IMR-90 (cell line): ENCODE results near the gene PLEK2. TPM values are rescaled to one million over a fixed set of nuclear protein-coding genes. Genes with fewer than 3 reads are reported as not detected.

Experiments
- ATAC-seq: fragments of 200-7000 bp; cut with Tn5 transposase; 2 replicates; pipeline ENCODE4 v1.9.1; 2020; ENCODE audit warnings: low read depth, mild to moderate bottlenecking, moderate library complexity
- BruUV-seq: library from RNA; stranded (reverse); fragments of 400-500 nt; replicated peaks from 2 replicates; lab custom pipeline; 2021; lab: Mats Ljungman, UMichigan
- CTCF ChIA-PET: fragments of 300-600 bp; formaldehyde crosslinking; extraction: SDS; loops from one replicate; lab custom pipeline; 2021; ENCODE audit warnings: antibody characterized with exemption; lab: Yijun Ruan, JAX
- POLR2A ChIA-PET: fragments of 300-600 bp; sonication (Branson Sonifier 250); formaldehyde crosslinking; loops from one replicate; lab custom pipeline; 2022; ENCODE audit warnings: antibody characterized with exemption; ENCODE audit not compliant: unreplicated experiment; lab: Charles Lee
- DNase-seq: peaks from one replicate; pipeline ENCODE4 v3.0.0; 2013
- H2AFZ ChIP-seq: replicated peaks from 2 replicates; pipeline ENCODE3; 2013; ENCODE audit warnings: low read length, mild to moderate bottlenecking; ENCODE audit not compliant: poor library complexity
- H2AK5ac ChIP-seq: 2 replicates; pipeline ENCODE4 v1.6.1; 2013; ENCODE audit warnings: low read depth, low read length, inconsistent platforms
- H2AK9ac ChIP-seq: replicated peaks from 2 replicates; pipeline ENCODE3; 2013; ENCODE audit warnings: mild to moderate bottlenecking, low read depth, low read length, moderate library complexity; ENCODE audit not compliant: poor library complexity
- H2BK120ac ChIP-seq: 2 replicates; pipeline ENCODE4 v1.6.1; 2013; ENCODE audit warnings: low read depth, low read length, inconsistent platforms
- H2BK15ac ChIP-seq: 3 replicates; pipeline ENCODE4 v1.6.1; 2013; ENCODE audit warnings: low read depth, low read length, inconsistent platforms
- H2BK20ac ChIP-seq: 2 replicates; pipeline ENCODE4 v1.6.1; 2013; ENCODE audit warnings: low read depth, mild to moderate bottlenecking, inconsistent platforms, low read length, moderate library complexity
- H2BK5ac ChIP-seq: 2 replicates; pipeline ENCODE4 v1.6.1; 2013; ENCODE audit warnings: mild to moderate bottlenecking, low read depth, low read length, inconsistent platforms; ENCODE audit not compliant: poor library complexity, severe bottlenecking
- H3K14ac ChIP-seq: replicated peaks from 2 replicates; pipeline ENCODE4 v1.6.1; 2013; ENCODE audit warnings: low read depth, low read length, inconsistent platforms
- H3K18ac ChIP-seq: 2 replicates; pipeline ENCODE4 v1.6.1; 2013; ENCODE audit warnings: low read depth, low read length, control low read depth
- H3K23ac ChIP-seq: 2 replicates; pipeline ENCODE4 v1.6.1; 2013; ENCODE audit warnings: low read depth, low read length, inconsistent platforms
- H3K27ac ChIP-seq: 2 replicates; pipeline ENCODE4 v1.5.1; 2013; ENCODE audit warnings: mild to moderate bottlenecking, control low read depth, low read length; ENCODE audit not compliant: insufficient read depth
- H3K27me3 ChIP-seq: 2 replicates; pipeline ENCODE4 v1.6.1; 2013; ENCODE audit warnings: low read length; ENCODE audit not compliant: control insufficient read depth, insufficient read depth
- H3K36me3 ChIP-seq: 2 replicates; pipeline ENCODE4 v1.6.1; 2013; ENCODE audit warnings: low read length, mixed read lengths; ENCODE audit not compliant: control insufficient read depth, insufficient read depth
- H3K4ac ChIP-seq: 2 replicates; pipeline ENCODE4 v1.6.1; 2013; ENCODE audit warnings: low read depth, low read length, inconsistent platforms
- H3K4me1 ChIP-seq: 2 replicates; pipeline ENCODE4 v1.6.1; 2013; ENCODE audit warnings: low read length, mixed read lengths; ENCODE audit not compliant: control insufficient read depth, insufficient read depth
- H3K4me2 ChIP-seq: 2 replicates; pipeline ENCODE4 v1.6.1; 2013; ENCODE audit warnings: low read depth, mild to moderate bottlenecking, control low read depth, low read length, moderate library complexity
- H3K4me3 ChIP-seq: 2 replicates; pipeline ENCODE4 v1.5.1; 2013; ENCODE audit warnings: low read depth, mild to moderate bottlenecking, control low read depth, low read length, moderate library complexity; ENCODE audit not compliant: insufficient read depth
- H3K56ac ChIP-seq: 2 replicates; pipeline ENCODE4 v1.6.1; 2013; ENCODE audit warnings: low read length, inconsistent platforms; ENCODE audit not compliant: insufficient read depth; ENCODE audit errors: extremely low read depth
- H3K79me1 ChIP-seq, 2 experiments: 2 replicates each; pipeline ENCODE4 v1.6.1; 2013; ENCODE audit warnings: low read length in 2 of 2, inconsistent platforms in 1 of 2, low read depth in 1 of 2
- H3K9ac ChIP-seq: 2 replicates; pipeline ENCODE4 v1.6.1; 2013; ENCODE audit warnings: low read depth, low read length, control low read depth
- H3K9me1 ChIP-seq: 2 replicates; pipeline ENCODE4 v1.6.1; 2013; ENCODE audit warnings: low read length, inconsistent platforms; ENCODE audit not compliant: insufficient read depth
- H3K9me3 ChIP-seq: 2 replicates; pipeline ENCODE4 v1.6.1; 2013; ENCODE audit warnings: low read length; ENCODE audit not compliant: control insufficient read depth, insufficient read depth
- H4K20me1 ChIP-seq: 2 replicates; pipeline ENCODE4 v1.6.1; 2013; ENCODE audit warnings: low read length, inconsistent platforms; ENCODE audit not compliant: insufficient read depth
- H4K5ac ChIP-seq: 2 replicates; pipeline ENCODE4 v1.6.1; 2013; ENCODE audit warnings: mild to moderate bottlenecking, low read depth, low read length, control low read depth
- H4K8ac ChIP-seq, 2 experiments: 2 replicates each; pipeline ENCODE4 v1.6.1; 2013; ENCODE audit warnings: low read depth in 2 of 2, low read length in 2 of 2, control low read depth in 1 of 2, inconsistent platforms in 1 of 2
- H4K91ac ChIP-seq: 2 replicates; pipeline ENCODE4 v1.6.1; 2013; ENCODE audit warnings: low read depth, low read length, inconsistent platforms; ENCODE audit not compliant: insufficient read depth
- BHLHE40 ChIP-seq: fragments of 150-350 bp; IDR thresholded peaks from 2 replicates; pipeline ENCODE4 v1.6.1; 2016; ENCODE audit warnings: mild to moderate bottlenecking, low read depth, low read length
- CEBPB ChIP-seq: IDR thresholded peaks from 2 replicates; pipeline ENCODE4 v1.6.1; 2012; ENCODE audit warnings: low read depth, low read length, improper control_type of control experiment
- CHD1 ChIP-seq: IDR thresholded peaks from 2 replicates; pipeline ENCODE4 v1.6.1; 2012; ENCODE audit warnings: low read depth, low read length, improper control_type of control experiment
- FOS ChIP-seq: fragments of 150-350 bp; IDR thresholded peaks from 2 replicates; pipeline ENCODE4 v1.6.1; 2016; ENCODE audit warnings: low read depth, low read length
- MAFK ChIP-seq: IDR thresholded peaks from 2 replicates; pipeline ENCODE4 v1.6.1; 2012; ENCODE audit warnings: low read depth, low read length, improper control_type of control experiment
- MXI1 ChIP-seq: IDR thresholded peaks from 2 replicates; pipeline ENCODE4 v1.6.1; 2012; ENCODE audit warnings: low read depth, mild to moderate bottlenecking, low read length, moderate library complexity, borderline replicate concordance
- NFE2L2 ChIP-seq: fragments of 150-350 bp; IDR thresholded peaks from 2 replicates; pipeline ENCODE4 v1.6.1; 2016; ENCODE audit warnings: low read depth, mild to moderate bottlenecking, low read length
- POLR2A ChIP-seq: IDR thresholded peaks from 2 replicates; pipeline ENCODE4 v1.6.1; 2012; ENCODE audit warnings: mild to moderate bottlenecking, low read depth, low read length
- RAD21 ChIP-seq: IDR thresholded peaks from 2 replicates; pipeline ENCODE4 v1.6.1; 2012; ENCODE audit warnings: low read length, improper control_type of control experiment
- RCOR1 ChIP-seq: IDR thresholded peaks from 2 replicates; pipeline ENCODE4 v1.6.1; 2012; ENCODE audit warnings: mild to moderate bottlenecking, low read length, improper control_type of control experiment; ENCODE audit not compliant: insufficient replicate concordance
- RFX5 ChIP-seq: IDR thresholded peaks from 2 replicates; pipeline ENCODE4 v1.8.0; 2012; ENCODE audit warnings: low read depth, mild to moderate bottlenecking, low read length, moderate library complexity
- SMC3 ChIP-seq: fragments of 150-350 bp; IDR thresholded peaks from 2 replicates; pipeline ENCODE4 v1.6.1; 2016; ENCODE audit warnings: low read depth, mild to moderate bottlenecking, antibody characterized with exemption, low read length, moderate library complexity
- WGBS, 2 experiments: methylation state at CpG; one replicate each; pipeline versions ENCODE4 v1.1.5 to v1.1.7; 2013; ENCODE audit warnings: missing lambda C conversion rate in 2 of 2; ENCODE audit not compliant: insufficient read length in 1 of 2; ENCODE audit errors: extremely low coverage in 2 of 2; 5-methylcytosine and 5-hydroxymethylcytosine counted together
- dilution Hi-C: fragments of 300-500 bp; cut with HindIII; formaldehyde crosslinking; loops from one replicate; pipeline ENCODE4 v1.14.3; 2018; ENCODE audit warnings: low sequenced_read_pairs; ENCODE audit not compliant: unreplicated experiment
- in situ Hi-C: fragments of 300-500 bp; cut with MboI; formaldehyde crosslinking; loops from 3 replicates; pipeline ENCODE4 v1.14.3; 2019; ENCODE audit warnings: low sequenced_read_pairs, inconsistent platforms, mixed read lengths
- intact Hi-C: fragments of 100-400 bp; cut with micrococcal nuclease; formaldehyde crosslinking; loops from 2 replicates; pipeline ENCODE4 v1.10.0; 2022
- polyA plus RNA-seq, 3 experiments: library from polyadenylated mRNA; depleted of rRNA; stranded (reverse); fragments of >200 nt; gene quantifications; 2 replicates each; pipeline ENCODE4 v1.2.3, GENCODE V29; 2012; ENCODE audit warnings: low replicate concordance in 1 of 3
- total RNA-seq: library from RNA; depleted of rRNA; stranded (reverse); fragments of >200 nt; gene quantifications from 2 replicates; pipeline ENCODE4 v1.2.3, GENCODE V29; 2012
- TF ChIP-seq, protein P1 (sequence below): fragments of 150-350 bp; IDR thresholded peaks from 2 replicates; pipeline ENCODE4 v1.6.1; 2017; ENCODE audit warnings: mild to moderate bottlenecking, antibody characterized with exemption, low read length, low read depth
- TF ChIP-seq, protein P2 (sequence below): conservative IDR thresholded peaks from 2 replicates; pipeline ENCODE4 v1.5.1; 2012; ENCODE audit warnings: mild to moderate bottlenecking, low read depth, low read length, improper control_type of control experiment
- TF ChIP-seq, protein P3 (sequence below): fragments of 150-350 bp; IDR thresholded peaks from 2 replicates; pipeline ENCODE4 v1.6.1; 2016; ENCODE audit warnings: low read depth, mild to moderate bottlenecking, low read length, moderate library complexity, borderline replicate concordance

The PLEK2 gene
- total and polyA plus RNA-seq, 2 of the 4 experiments (the other 2 are of a cell fraction): 1.7 to 2.5 TPM

DNA sequence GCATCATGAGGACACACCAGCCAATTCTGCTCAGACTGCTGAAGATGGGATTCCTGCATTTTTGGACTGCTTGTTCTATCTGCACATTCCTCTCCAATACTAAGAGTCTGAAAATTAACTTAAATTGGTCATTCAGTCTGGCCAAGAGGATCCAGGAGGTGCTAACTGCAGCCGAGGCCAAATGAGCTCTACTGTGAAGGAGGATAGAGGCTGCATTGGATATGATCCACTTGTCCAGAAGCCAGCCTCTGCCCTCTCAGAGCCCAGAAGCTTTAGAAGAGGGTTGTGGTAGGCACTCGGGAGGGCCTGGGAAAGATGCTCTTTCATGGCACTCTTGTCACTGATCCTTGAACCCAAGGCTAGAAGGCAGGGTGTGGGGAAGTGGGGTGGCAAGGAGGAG, 37.1 kb upstream of the PLEK2 start:
- no CpG with 5 or more reads among the region's 2 CpGs for WGBS, 2 experiments
- Histone ChIP-seq H3K4me2 (no peak overlapping the region), H2AFZ (no peak overlapping the region), H4K20me1 (no peaks in the 10 kb centered on the region), H3K23ac (no peak overlapping the region), H2BK15ac (no peak overlapping the region), H4K5ac (no peak overlapping the region), H4K8ac (no peak overlapping the region), H2BK5ac (no peak overlapping the region), H3K4me3 (no peak overlapping the region), H3K79me1 (no peaks in the 10 kb centered on the region), H3K4me1 (no peaks in the 10 kb centered on the region), H3K18ac (no peak overlapping the region), H3K14ac (no peak overlapping the region), H2BK120ac (no peak overlapping the region), H3K27me3 (peaks cover 34% of the 10 kb centered on the region), H2BK20ac (no peak overlapping the region), H3K9me3 (no peaks in the 10 kb centered on the region), H3K4ac (no peak overlapping the region), H3K9me1 (no peaks in the 10 kb centered on the region), H3K27ac (no peak overlapping the region), H4K91ac (no peak overlapping the region), H3K36me3 (no peaks in the 10 kb centered on the region), H2AK5ac (no peak overlapping the region), H2AK9ac (no peak overlapping the region), H3K56ac (no peak overlapping the region), H3K9ac (no peak overlapping the region)
- intact Hi-C loops (no loop called here), in situ Hi-C loops (loop anchor here (10.0 to 25.0 kb wide), 2 partner anchors 106 to 263 kb away; partner anchors contain the start of gene RDH12), dilution Hi-C loops (no loop called here)
- no TSS peak for BruUV-seq
- ChIA-PET CTCF (no interaction called here), POLR2A (no interaction called here)
- DNase-seq: no peak
- TF ChIP-seq FOS: no peak
- TF ChIP-seq MXI1: no peak
- no peak for TF ChIP-seq RCOR1
- no peak for TF ChIP-seq SMC3
- TF ChIP-seq, protein P1, sequence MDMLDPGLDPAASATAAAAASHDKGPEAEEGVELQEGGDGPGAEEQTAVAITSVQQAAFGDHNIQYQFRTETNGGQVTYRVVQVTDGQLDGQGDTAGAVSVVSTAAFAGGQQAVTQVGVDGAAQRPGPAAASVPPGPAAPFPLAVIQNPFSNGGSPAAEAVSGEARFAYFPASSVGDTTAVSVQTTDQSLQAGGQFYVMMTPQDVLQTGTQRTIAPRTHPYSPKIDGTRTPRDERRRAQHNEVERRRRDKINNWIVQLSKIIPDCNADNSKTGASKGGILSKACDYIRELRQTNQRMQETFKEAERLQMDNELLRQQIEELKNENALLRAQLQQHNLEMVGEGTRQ: no peak
- TF ChIP-seq CEBPB: no peak
- TF ChIP-seq, protein P2, sequence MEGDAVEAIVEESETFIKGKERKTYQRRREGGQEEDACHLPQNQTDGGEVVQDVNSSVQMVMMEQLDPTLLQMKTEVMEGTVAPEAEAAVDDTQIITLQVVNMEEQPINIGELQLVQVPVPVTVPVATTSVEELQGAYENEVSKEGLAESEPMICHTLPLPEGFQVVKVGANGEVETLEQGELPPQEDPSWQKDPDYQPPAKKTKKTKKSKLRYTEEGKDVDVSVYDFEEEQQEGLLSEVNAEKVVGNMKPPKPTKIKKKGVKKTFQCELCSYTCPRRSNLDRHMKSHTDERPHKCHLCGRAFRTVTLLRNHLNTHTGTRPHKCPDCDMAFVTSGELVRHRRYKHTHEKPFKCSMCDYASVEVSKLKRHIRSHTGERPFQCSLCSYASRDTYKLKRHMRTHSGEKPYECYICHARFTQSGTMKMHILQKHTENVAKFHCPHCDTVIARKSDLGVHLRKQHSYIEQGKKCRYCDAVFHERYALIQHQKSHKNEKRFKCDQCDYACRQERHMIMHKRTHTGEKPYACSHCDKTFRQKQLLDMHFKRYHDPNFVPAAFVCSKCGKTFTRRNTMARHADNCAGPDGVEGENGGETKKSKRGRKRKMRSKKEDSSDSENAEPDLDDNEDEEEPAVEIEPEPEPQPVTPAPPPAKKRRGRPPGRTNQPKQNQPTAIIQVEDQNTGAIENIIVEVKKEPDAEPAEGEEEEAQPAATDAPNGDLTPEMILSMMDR: no peak
- no peak for TF ChIP-seq CHD1
- no peak for TF ChIP-seq RAD21
- no peak for TF ChIP-seq MAFK
- TF ChIP-seq BHLHE40: no peak
- no peak for TF ChIP-seq POLR2A
- TF ChIP-seq RFX5: no peak
- TF ChIP-seq, protein P3, sequence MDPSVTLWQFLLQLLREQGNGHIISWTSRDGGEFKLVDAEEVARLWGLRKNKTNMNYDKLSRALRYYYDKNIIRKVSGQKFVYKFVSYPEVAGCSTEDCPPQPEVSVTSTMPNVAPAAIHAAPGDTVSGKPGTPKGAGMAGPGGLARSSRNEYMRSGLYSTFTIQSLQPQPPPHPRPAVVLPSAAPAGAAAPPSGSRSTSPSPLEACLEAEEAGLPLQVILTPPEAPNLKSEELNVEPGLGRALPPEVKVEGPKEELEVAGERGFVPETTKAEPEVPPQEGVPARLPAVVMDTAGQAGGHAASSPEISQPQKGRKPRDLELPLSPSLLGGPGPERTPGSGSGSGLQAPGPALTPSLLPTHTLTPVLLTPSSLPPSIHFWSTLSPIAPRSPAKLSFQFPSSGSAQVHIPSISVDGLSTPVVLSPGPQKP: no peak
- no peak for TF ChIP-seq NFE2L2
- no peak for ATAC-seq
